Uterus (tissue), 2 donors: ENCODE measurements around the gene TBC1D2B.

ENCODE experiments used
- POLR2A ChIP-seq, 2 donors: fragments of 450-650 bp; IDR thresholded peaks; one replicate each; pipeline ENCODE4 v1.6.1; 2016; ENCODE audit warnings: antibody characterized with exemption in 2 of 2, mild to moderate bottlenecking in 1 of 2, moderate library complexity in 1 of 2
- TF ChIP-seq, protein P1 (sequence below), 4 experiments: fragments of 200-600 bp in 2 of 4; fragments of 450-650 bp in 2 of 4; sonication (generic) in 2 of 4; IDR thresholded peaks; one replicate each; pipeline ENCODE4 v1.5.1; 2016 to 2019; ENCODE audit warnings: antibody characterized with exemption in 4 of 4, mild to moderate bottlenecking in 2 of 4, moderate library complexity in 1 of 4

DNA sequence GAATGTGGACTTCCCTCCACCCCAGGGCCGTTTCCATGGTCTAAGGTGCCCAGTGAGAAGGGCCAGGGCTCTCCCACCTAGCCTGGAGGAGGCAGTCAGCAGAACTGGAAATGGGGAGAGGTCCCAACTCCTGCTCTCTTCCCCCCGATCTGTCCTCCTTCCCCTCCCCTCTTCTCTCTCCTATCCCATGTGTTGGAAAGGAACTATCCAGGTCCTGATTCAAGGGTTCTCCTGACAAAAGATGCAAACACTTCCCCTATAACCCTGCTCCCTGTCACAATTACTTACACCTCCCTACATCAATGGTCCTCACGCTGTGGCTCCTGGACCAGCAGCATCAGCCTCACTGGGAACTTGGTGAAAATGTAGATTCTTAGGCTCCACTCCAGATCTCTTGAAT lies 47.8 kb upstream of the TBC1D2B start:
- TF ChIP-seq, protein P1, sequence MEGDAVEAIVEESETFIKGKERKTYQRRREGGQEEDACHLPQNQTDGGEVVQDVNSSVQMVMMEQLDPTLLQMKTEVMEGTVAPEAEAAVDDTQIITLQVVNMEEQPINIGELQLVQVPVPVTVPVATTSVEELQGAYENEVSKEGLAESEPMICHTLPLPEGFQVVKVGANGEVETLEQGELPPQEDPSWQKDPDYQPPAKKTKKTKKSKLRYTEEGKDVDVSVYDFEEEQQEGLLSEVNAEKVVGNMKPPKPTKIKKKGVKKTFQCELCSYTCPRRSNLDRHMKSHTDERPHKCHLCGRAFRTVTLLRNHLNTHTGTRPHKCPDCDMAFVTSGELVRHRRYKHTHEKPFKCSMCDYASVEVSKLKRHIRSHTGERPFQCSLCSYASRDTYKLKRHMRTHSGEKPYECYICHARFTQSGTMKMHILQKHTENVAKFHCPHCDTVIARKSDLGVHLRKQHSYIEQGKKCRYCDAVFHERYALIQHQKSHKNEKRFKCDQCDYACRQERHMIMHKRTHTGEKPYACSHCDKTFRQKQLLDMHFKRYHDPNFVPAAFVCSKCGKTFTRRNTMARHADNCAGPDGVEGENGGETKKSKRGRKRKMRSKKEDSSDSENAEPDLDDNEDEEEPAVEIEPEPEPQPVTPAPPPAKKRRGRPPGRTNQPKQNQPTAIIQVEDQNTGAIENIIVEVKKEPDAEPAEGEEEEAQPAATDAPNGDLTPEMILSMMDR (IDR thresholded peaks at IDR 0.05) = no peak
- no peak for TF ChIP-seq POLR2A (IDR thresholded peaks at IDR 0.05)
